HG03097 (cell line): ENCODE results near the gene DSG2.

Experiments
- ATAC-seq: cut with Tn5 transposase; IDR thresholded peaks from one replicate; pipeline ENCODE4 v1.9.1; 2021; ENCODE audit not compliant: unreplicated experiment, low FRiP score

DSG2 gene

GRCh38 chr18:31583185-31583854 lies 85.3 kb downstream of the DSG2 start:
- ATAC-seq = no peak

- no peak for ATAC-seq
Measured at GRCh38 chr18:31585991-31586390, 88.0 kb downstream of the DSG2 start.

DNA sequence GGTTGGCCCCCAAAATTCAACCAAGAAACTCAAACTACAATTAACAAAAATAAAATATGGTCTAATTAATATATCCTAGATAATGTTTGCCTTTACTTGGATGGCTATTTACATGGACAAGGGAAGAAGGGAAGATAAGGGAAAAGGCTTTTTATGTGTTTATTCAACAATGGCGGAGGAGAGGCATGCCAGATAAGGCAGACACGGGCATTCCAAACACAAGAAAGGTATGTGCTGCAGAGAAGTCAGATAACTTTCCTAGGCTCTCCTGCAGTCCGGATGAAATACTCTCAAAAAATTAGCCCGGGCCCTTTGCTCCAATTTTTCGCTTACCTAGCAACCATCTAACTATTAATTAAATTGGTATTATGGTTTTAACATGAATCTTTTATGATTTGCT lies 88.6 kb downstream of the DSG2 start:
- no peak for ATAC-seq

DNA sequence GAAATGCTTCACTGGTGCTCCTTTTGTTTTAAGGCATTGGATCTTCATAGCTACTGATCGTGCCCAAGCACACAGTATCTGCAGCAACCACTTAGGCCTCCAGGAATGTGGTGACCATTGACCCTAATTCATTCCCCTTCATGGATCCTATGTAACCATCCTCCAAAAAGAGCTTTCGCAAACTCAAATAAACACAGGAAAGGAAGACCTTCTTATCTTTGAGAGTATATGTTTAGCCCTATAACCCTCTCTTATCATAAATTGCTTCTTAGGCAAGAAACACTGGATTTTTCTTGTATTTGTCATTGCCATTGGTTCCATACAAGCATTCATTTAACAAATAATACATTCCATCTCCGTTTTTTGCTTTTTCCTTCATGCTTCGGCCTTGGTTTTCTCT lies 89.6 kb downstream of the DSG2 start:
- ATAC-seq = no peak

- ATAC-seq = no peak
Measured at GRCh38 chr18:31590570-31590969, 92.6 kb downstream of the DSG2 start.

- no peak for ATAC-seq
Measured at GRCh38 chr18:31591113-31591512, 93.1 kb downstream of the DSG2 start.

DNA sequence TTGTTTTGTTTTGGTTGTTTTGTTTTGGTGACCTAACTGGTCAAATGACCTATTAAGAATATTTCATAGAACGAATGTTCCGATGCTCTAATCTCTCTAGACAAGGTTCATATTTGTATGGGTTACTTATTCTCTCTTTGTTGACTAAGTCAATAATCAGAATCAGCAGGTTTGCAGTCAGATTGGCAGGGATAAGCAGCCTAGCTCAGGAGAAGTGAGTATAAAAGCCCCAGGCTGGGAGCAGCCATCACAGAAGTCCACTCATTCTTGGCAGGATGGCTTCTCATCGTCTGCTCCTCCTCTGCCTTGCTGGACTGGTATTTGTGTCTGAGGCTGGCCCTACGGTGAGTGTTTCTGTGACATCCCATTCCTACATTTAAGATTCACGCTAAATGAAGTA lies 93.7 kb downstream of the DSG2 start, which contains the start of gene TTR:
Gene TTR, plus strand, starts transcription at position 250 of the 400 bp plus-strand sequence. Its CDS starts 26 bp downstream, at position 276.
- no peak for ATAC-seq

- ATAC-seq = no peak
Measured at GRCh38 chr18:31592506-31593157, 94.7 kb downstream of the DSG2 start.

- ATAC-seq = no peak
Measured at GRCh38 chr18:31595121-31595771, 97.3 kb downstream of the DSG2 start.

DNA sequence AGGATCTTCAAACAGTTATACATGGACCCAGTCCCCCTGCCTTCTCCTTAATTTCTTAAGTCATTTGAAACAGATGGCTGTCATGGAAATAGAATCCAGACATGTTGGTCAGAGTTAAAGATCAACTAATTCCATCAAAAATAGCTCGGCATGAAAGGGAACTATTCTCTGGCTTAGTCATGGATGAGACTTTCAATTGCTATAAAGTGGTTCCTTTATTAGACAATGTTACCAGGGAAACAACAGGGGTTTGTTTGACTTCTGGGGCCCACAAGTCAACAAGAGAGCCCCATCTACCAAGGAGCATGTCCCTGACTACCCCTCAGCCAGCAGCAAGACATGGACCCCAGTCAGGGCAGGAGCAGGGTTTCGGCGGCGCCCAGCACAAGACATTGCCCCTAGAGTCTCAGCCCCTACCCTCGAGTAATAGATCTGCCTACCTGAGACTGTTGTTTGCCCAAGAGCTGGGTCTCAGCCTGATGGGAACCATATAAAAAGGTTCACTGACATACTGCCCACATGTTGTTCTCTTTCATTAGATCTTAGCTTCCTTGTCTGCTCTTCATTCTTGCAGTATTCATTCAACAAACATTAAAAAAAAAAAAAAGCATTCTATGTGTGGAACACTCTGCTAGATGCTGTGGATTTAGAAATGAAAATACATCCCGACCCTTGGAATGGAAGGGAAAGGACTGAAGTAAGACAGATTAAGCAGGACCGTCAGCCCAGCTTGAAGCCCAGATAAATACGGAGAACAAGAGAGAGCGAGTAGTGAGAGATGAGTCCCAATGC lies 98.3 kb downstream of the DSG2 start:
- no peak for ATAC-seq

DNA sequence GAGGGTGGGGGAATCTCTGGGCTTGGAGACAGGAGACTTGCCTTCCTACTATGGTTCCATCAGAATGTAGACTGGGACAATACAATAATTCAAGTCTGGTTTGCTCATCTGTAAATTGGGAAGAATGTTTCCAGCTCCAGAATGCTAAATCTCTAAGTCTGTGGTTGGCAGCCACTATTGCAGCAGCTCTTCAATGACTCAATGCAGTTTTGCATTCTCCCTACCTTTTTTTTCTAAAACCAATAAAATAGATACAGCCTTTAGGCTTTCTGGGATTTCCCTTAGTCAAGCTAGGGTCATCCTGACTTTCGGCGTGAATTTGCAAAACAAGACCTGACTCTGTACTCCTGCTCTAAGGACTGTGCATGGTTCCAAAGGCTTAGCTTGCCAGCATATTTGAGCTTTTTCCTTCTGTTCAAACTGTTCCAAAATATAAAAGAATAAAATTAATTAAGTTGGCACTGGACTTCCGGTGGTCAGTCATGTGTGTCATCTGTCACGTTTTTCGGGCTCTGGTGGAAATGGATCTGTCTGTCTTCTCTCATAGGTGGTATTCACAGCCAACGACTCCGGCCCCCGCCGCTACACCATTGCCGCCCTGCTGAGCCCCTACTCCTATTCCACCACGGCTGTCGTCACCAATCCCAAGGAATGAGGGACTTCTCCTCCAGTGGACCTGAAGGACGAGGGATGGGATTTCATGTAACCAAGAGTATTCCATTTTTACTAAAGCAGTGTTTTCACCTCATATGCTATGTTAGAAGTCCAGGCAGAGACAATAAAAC lies 100.2 kb downstream of the DSG2 start:
- no peak for ATAC-seq
